ENCODE measurements around the gene ALDH3B2. TPM values are rescaled to one million over a fixed set of nuclear protein-coding genes. Genes with fewer than 3 reads are reported as not detected.
"Not testable (repeated sequence)": the region's sequence is repeated elsewhere in the genome, so short reads cannot be mapped to it uniquely, and the experiment has no call there.

The ALDH3B2 gene
- total RNA-seq, 4 donors from 2014 or later, result 3.4 TPM; not detected in 3

DNA sequence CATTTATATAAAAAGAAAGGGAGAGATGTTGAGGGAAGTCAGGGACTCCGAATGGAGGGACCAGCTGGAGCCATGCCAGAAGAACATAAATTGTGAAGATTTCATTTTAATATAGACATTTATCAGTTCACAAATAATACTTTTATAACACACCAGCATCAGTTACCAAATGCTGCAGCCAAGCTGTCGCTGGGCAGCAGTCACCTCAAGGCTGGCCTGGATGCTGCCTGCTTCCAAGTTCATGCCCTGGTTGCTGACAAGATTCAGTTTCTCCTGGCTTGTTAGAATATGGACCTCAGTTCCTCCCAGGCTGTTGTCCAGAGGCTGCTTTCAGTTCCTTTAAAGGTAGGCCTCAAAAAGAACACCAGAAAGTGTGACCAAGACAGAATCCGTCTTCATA lies 30.8 kb upstream of the ALDH3B2 start:
- no peak overlapping the region for H3K27ac ChIP-seq
- WGBS, 2 donors (ENCODE audit: low coverage in 1 of 2), result 73 to 91% methylated on average over 2 of the region's 3 CpGs
- no peaks in the 10 kb centered on the region for H3K4me1 ChIP-seq
- ATAC-seq, result no peak
- H3K4me3 ChIP-seq, result no peak overlapping the region
- H3K27me3 ChIP-seq, result peaks cover 15% of the 10 kb centered on the region
- H3K36me3 ChIP-seq, result no peaks in the 10 kb centered on the region
- no peaks in the 10 kb centered on the region for H3K9me3 ChIP-seq
- no peak for TF ChIP-seq POLR2AphosphoS5 (IDR thresholded peaks at IDR 0.05)
- TF ChIP-seq, protein P1, sequence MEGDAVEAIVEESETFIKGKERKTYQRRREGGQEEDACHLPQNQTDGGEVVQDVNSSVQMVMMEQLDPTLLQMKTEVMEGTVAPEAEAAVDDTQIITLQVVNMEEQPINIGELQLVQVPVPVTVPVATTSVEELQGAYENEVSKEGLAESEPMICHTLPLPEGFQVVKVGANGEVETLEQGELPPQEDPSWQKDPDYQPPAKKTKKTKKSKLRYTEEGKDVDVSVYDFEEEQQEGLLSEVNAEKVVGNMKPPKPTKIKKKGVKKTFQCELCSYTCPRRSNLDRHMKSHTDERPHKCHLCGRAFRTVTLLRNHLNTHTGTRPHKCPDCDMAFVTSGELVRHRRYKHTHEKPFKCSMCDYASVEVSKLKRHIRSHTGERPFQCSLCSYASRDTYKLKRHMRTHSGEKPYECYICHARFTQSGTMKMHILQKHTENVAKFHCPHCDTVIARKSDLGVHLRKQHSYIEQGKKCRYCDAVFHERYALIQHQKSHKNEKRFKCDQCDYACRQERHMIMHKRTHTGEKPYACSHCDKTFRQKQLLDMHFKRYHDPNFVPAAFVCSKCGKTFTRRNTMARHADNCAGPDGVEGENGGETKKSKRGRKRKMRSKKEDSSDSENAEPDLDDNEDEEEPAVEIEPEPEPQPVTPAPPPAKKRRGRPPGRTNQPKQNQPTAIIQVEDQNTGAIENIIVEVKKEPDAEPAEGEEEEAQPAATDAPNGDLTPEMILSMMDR (IDR thresholded peaks at IDR 0.05), result no peak
- TF ChIP-seq EP300 (IDR thresholded peaks at IDR 0.05), result no peak
- no peak for TF ChIP-seq POLR2A (IDR thresholded peaks at IDR 0.05)

DNA sequence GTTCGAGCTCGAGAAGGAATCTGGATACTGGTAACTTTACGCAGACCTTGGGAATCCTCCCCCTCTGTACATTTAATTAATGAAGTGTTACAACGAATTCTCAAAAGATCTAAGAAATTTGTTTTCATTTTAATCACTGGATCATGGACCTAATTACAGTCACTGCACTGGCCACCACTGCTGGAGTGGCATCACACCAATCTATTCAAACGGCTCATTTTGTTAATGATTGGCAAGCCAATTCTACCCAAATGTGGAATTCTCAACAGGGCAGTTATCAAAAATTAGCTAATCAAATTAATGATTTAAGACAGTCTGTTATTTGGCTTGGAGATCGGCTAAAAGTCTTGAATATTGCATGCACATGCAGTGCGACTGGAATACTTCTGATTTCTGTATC lies 30.1 kb upstream of the ALDH3B2 start:
- no peaks in the 10 kb centered on the region for H3K9me3 ChIP-seq
- H3K4me3 ChIP-seq, result no peak overlapping the region
- H3K4me1 ChIP-seq, result no peaks in the 10 kb centered on the region
- H3K27me3 ChIP-seq, result peaks cover 18% of the 10 kb centered on the region
- H3K27ac ChIP-seq, result no peak overlapping the region
- 84 to 88% methylated on average over 7 of the region's 7 CpGs for WGBS, 2 donors (ENCODE audit: low coverage in 1 of 2)
- no peak for ATAC-seq
- TF ChIP-seq EP300 (IDR thresholded peaks at IDR 0.05) (no peak), POLR2AphosphoS5 (IDR thresholded peaks at IDR 0.05) (no peak), POLR2A (IDR thresholded peaks at IDR 0.05) (no peak)
- TF ChIP-seq, protein P1 (IDR thresholded peaks at IDR 0.05), result no peak
- H3K36me3 ChIP-seq, result no peaks in the 10 kb centered on the region

DNA sequence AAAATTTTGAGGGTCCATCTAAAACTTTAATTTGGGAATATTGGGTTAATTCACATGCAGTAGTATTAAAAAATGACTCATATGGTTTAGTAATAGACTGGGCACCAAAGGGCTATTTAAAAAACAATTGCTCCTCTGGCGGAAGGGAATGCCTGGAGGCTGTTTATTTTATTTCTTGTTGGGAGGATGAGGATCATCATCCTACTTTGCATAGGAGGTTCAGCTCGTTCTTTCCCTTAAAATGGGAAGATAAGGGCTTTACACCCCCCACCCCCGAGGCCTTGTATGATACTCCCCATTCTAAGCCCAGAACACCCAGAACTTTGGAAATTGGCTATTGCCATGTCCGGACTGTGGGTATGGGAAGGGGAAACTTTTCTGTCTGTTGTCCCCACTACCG lies 29.3 kb upstream of the ALDH3B2 start:
- 10 to 31% methylated on average over 1 to 3 of the region's 5 CpGs for WGBS, 2 donors (ENCODE audit: low coverage in 1 of 2)
- ATAC-seq, H3K36me3 ChIP-seq, H3K4me1 ChIP-seq, H3K9me3 ChIP-seq, H3K4me3 ChIP-seq, H3K27ac ChIP-seq: not testable (repeated sequence)
- H3K27me3 ChIP-seq, result peaks cover 17% of the 10 kb centered on the region

DNA sequence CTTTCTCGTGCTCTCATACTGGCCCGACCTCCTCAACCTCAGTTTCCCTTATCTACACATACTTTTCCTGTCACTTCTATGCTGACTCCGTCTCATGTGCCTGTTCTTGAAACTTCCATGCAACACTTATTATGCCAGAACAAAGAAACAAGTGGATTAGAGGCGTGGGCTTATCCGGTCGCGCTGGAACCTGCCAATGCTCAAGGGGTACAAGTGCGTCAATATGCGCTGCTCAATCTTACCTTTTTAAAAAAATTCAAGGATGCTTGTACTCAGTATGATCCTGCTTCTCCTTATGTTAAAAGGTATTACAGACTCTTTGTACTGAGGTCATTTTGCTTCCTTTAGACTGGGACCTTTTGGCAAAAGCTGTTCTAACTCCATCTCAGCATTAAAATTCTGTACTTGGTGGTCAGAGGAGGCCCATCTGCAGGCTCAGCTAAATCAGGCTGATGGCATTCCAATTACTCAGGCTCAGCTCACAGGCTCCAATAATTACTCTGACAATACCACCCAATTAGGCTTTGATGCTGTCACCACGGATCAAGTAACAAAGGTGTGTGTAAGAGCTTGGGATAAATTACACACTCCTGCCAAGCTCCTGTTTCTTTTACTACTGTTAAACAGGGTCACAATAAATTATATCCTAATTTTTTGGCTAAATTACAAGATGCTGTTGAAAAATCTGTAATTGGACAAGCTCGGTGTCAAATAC lies 26.3 kb upstream of the ALDH3B2 start:
- ATAC-seq, result no peak
- Histone ChIP-seq H3K4me3 (no peak overlapping the region), H3K9me3 (peaks cover 0 to 7% (median 0%) of the 10 kb centered on the region in 3 donors), H3K4me1 (no peaks in the 10 kb centered on the region), H3K27ac (no peak overlapping the region), H3K36me3 (no peaks in the 10 kb centered on the region), H3K27me3 (peaks cover 39% of the 10 kb centered on the region)
- TF ChIP-seq POLR2A (IDR thresholded peaks at IDR 0.05) (no peak), POLR2AphosphoS5 (IDR thresholded peaks at IDR 0.05) (no peak), EP300 (IDR thresholded peaks at IDR 0.05) (no peak)
- TF ChIP-seq, protein P1 (IDR thresholded peaks at IDR 0.05), result no peak
- WGBS, 2 donors (ENCODE audit: low coverage in 1 of 2), result 77 to 89% methylated on average over 9 to 11 of the region's 11 CpGs

DNA sequence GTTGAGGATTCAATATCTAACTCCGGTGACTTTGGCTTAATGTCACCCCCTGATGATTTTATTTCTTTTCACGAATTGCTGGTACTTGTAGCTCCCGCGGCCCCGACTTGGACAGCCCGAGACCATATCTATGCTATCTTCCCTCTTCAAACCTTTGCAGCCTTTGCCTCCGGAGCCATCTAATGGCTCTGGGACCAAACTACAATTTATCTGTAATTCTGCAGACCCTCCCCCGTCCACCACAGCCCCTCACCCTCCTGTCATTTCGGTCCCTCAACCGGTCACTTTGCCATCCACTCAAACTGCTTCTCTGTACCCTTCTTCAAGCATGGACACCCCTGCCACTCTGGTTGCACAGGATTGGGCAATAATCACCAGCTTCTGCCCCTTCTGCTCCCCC lies 25.7 kb upstream of the ALDH3B2 start:
- 66 to 72% methylated on average over 7 to 10 of the region's 10 CpGs for WGBS, 2 donors (ENCODE audit: low coverage in 1 of 2)
- TF ChIP-seq POLR2AphosphoS5 (IDR thresholded peaks at IDR 0.05), result no peak
- TF ChIP-seq, protein P1 (IDR thresholded peaks at IDR 0.05), result no peak
- TF ChIP-seq EP300 (IDR thresholded peaks at IDR 0.05), result no peak
- no peak for TF ChIP-seq POLR2A (IDR thresholded peaks at IDR 0.05)
- ATAC-seq, result no peak
- no peak overlapping the region for H3K4me3 ChIP-seq
- H3K27ac ChIP-seq, result no peak overlapping the region
- H3K27me3 ChIP-seq, result peaks cover 39% of the 10 kb centered on the region
- H3K36me3 ChIP-seq, result no peaks in the 10 kb centered on the region
- H3K9me3 ChIP-seq, result peaks cover 0 to 7% (median 0%) of the 10 kb centered on the region in 3 donors
- no peaks in the 10 kb centered on the region for H3K4me1 ChIP-seq

Measured in gastroesophageal sphincter (tissue), 4 donors.